Tibial nerve (tissue), 4 donors: Measurements from ENCODE around the gene C2CD5. TPM values are rescaled to one million over a fixed set of nuclear protein-coding genes. Genes with fewer than 3 reads are reported as not detected.

Source experiments
- DNase-seq, 2 donors: peaks; one replicate each; pipeline ENCODE4 v3.0.0-alpha.2; 2019; ENCODE audit warnings: low spot score in 2 of 2
- H3K27ac ChIP-seq, 4 donors: fragments of 200-600 bp; sonication (generic) in 3 of 4; one replicate each; pipeline ENCODE4 v1.5.1; 2017 to 2019; ENCODE audit warnings: mild to moderate bottlenecking in 1 of 4
- H3K27me3 ChIP-seq, 2 donors: fragments of 200-600 bp; sonication (generic) in 1 of 2; one replicate each; pipeline versions ENCODE4 v1.5.1 to v1.6.0; 2017 to 2019
- H3K36me3 ChIP-seq, 3 donors: fragments of 200-600 bp; sonication (generic); one replicate each; pipeline ENCODE4 v1.5.1; 2018 to 2019
- H3K4me1 ChIP-seq, 4 donors: fragments of 200-600 bp; sonication (generic) in 3 of 4; one replicate each; pipeline ENCODE4 v1.5.1; 2017 to 2019
- H3K4me3 ChIP-seq, 4 donors: fragments of 200-600 bp; sonication (generic) in 3 of 4; one replicate each; pipeline ENCODE4 v1.5.1; 2017 to 2019; ENCODE audit warnings: mild to moderate bottlenecking in 1 of 4, moderate library complexity in 1 of 4
- H3K9me3 ChIP-seq, 4 donors: fragments of 200-600 bp; sonication (generic) in 3 of 4; one replicate each; pipeline ENCODE4 v1.5.1; 2017 to 2019
- EP300 ChIP-seq, 2 donors: sonication (generic); formaldehyde crosslinking; IDR thresholded peaks; one replicate each; pipeline ENCODE4 v1.6.1; 2017; ENCODE audit warnings: antibody characterized with exemption in 2 of 2, mild to moderate bottlenecking in 1 of 2
- POLR2A ChIP-seq, 2 donors: fragments of 450-650 bp; IDR thresholded peaks; one replicate each; pipeline ENCODE4 v1.6.1; 2017; ENCODE audit warnings: antibody characterized with exemption in 2 of 2, mild to moderate bottlenecking in 2 of 2, moderate library complexity in 2 of 2
- WGBS, 2 donors: methylation state at CpG; one replicate each; pipeline ENCODE4 v1.1.5; 2018; 5-methylcytosine and 5-hydroxymethylcytosine counted together
- total RNA-seq, 4 donors: library from RNA; depleted of rRNA; stranded (reverse); fragments of >200 nt; gene quantifications; one replicate each; pipeline ENCODE4 v1.1.0, GENCODE V29; 2016
- TF ChIP-seq, protein P1 (sequence below), 5 experiments: fragments of 200-600 bp in 3 of 5; fragments of 450-650 bp in 2 of 5; sonication (generic) in 3 of 5; IDR thresholded peaks; one replicate each; pipeline ENCODE4 v1.5.1; 2016 to 2019; ENCODE audit warnings: antibody characterized with exemption in 5 of 5, mild to moderate bottlenecking in 3 of 5, moderate library complexity in 2 of 5

Gene C2CD5
- total RNA-seq, 4 donors from 2014 or later, result 49.2 to 63.8 (median 52.5) TPM

- Histone ChIP-seq H3K4me1 (no peaks in the 10 kb centered on the region), H3K27me3 (no peaks in the 10 kb centered on the region)
- no peak for TF ChIP-seq POLR2A (IDR thresholded peaks at IDR 0.05)
- TF ChIP-seq, protein P1, sequence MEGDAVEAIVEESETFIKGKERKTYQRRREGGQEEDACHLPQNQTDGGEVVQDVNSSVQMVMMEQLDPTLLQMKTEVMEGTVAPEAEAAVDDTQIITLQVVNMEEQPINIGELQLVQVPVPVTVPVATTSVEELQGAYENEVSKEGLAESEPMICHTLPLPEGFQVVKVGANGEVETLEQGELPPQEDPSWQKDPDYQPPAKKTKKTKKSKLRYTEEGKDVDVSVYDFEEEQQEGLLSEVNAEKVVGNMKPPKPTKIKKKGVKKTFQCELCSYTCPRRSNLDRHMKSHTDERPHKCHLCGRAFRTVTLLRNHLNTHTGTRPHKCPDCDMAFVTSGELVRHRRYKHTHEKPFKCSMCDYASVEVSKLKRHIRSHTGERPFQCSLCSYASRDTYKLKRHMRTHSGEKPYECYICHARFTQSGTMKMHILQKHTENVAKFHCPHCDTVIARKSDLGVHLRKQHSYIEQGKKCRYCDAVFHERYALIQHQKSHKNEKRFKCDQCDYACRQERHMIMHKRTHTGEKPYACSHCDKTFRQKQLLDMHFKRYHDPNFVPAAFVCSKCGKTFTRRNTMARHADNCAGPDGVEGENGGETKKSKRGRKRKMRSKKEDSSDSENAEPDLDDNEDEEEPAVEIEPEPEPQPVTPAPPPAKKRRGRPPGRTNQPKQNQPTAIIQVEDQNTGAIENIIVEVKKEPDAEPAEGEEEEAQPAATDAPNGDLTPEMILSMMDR (IDR thresholded peaks at IDR 0.05), result no peak
- TF ChIP-seq EP300 (IDR thresholded peaks at IDR 0.05), result no peak
Measured at GRCh38 chr12:22576473-22576872, 32.1 kb upstream of the C2CD5 start.

DNA sequence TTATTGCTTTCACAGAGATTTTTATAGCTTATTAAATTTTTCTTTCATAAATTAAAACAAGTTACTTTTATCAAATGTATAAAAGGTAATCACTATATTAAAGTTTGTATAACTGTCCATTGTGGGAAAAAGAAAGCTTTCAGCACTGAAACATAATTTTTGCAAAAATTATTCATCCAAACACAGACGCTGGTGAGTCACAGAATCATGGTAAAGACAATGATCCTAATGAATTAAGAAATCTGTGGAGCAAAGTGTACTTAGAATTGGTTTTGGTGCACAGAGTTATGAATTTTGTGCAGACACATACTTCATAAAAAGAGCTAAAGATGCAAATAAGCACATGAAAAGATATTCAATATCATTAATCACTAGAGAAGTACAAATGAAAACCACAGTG lies 31.7 kb upstream of the C2CD5 start:
- no peak overlapping the region for H3K4me3 ChIP-seq
- H3K4me1 ChIP-seq, result no peaks in the 10 kb centered on the region
- H3K36me3 ChIP-seq, result no peaks in the 10 kb centered on the region
- no peak overlapping the region for H3K27ac ChIP-seq
- no peaks in the 10 kb centered on the region for H3K27me3 ChIP-seq
- TF ChIP-seq, protein P1 (IDR thresholded peaks at IDR 0.05), result no peak
- TF ChIP-seq POLR2A (IDR thresholded peaks at IDR 0.05), result no peak
- TF ChIP-seq EP300 (IDR thresholded peaks at IDR 0.05), result no peak
- no peak for DNase-seq
- H3K9me3 ChIP-seq, result no peaks in the 10 kb centered on the region
- WGBS, 2 donors, result 75 to 83% methylated on average over 1 of the region's 1 CpG

More at GRCh38 chr12:22576473-22576872, 32.1 kb upstream of the C2CD5 start:
- Histone ChIP-seq H3K27ac (no peak overlapping the region), H3K36me3 (no peaks in the 10 kb centered on the region), H3K9me3 (no peaks in the 10 kb centered on the region), H3K4me3 (no peak overlapping the region)
- DNase-seq, result no peak
- WGBS, 2 donors, result 81% methylated on average over 2 of the region's 2 CpGs

DNA sequence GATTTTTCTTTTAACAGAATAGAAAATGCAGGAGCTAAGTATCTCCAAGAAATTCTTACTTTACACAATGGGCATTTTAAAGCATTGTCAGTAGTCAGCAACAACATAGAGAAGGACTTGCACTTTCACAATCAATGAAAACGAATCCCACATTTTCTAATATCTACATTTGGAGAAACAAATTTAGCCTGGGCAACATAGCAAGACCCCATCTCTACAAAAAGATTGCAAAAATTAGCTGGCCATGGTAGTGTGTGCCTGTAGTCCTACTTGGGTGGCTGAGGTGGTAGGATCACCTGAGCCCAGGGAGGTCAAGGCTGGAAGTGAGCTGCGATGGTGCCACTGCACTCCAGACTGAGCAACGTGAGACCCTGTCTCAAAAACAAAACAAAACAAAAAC lies 30.6 kb upstream of the C2CD5 start:
- H3K9me3 ChIP-seq, result peaks cover 0 to 5% (median 0%) of the 10 kb centered on the region in 4 donors
- no peak overlapping the region for H3K4me3 ChIP-seq
- H3K27me3 ChIP-seq, result no peaks in the 10 kb centered on the region
- H3K36me3 ChIP-seq, result no peaks in the 10 kb centered on the region
- DNase-seq, result no peak
- H3K27ac ChIP-seq, result no peak overlapping the region
- 87 to 90% methylated on average over 3 of the region's 3 CpGs for WGBS, 2 donors
- no peaks in the 10 kb centered on the region for H3K4me1 ChIP-seq
- TF ChIP-seq, protein P1 (IDR thresholded peaks at IDR 0.05), result no peak
- no peak for TF ChIP-seq POLR2A (IDR thresholded peaks at IDR 0.05)
- TF ChIP-seq EP300 (IDR thresholded peaks at IDR 0.05), result no peak

GRCh38 chr12:22573181-22573580 lies 28.8 kb upstream of the C2CD5 start:
- Histone ChIP-seq H3K27ac (no peak overlapping the region), H3K9me3 (peaks cover 0 to 21% (median 0%) of the 10 kb centered on the region in 4 donors), H3K4me1 (no peaks in the 10 kb centered on the region), H3K4me3 (no peak overlapping the region), H3K36me3 (no peaks in the 10 kb centered on the region), H3K27me3 (no peaks in the 10 kb centered on the region)
- no peak for TF ChIP-seq EP300 (IDR thresholded peaks at IDR 0.05)
- TF ChIP-seq, protein P1 (IDR thresholded peaks at IDR 0.05), result no peak
- TF ChIP-seq POLR2A (IDR thresholded peaks at IDR 0.05), result no peak
- DNase-seq, result no peak
- 77 to 78% methylated on average over 3 of the region's 3 CpGs for whole genome bisulfite sequencing, 2 donors

DNA sequence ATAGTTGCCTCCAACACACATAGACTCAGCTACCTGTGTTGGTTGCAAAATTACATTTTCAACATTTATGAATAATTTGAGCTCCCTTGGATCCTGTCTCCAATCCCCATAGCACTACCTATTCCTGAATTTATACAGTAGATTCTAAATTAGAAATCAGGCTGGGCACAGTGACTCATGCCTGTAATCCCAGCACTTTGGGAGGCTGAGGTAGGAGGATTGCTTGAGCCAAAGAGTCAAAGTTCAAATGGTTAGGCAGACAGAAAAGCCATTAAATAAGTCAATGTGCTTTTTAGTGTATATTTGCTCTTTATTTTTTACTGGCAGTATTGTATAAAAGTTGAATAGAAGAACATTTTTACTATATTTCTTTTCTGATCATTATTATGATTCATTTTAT lies 24.9 kb upstream of the C2CD5 start:
- Histone ChIP-seq H3K9me3 (peaks cover 0 to 30% (median 0%) of the 10 kb centered on the region in 4 donors), H3K4me3 (no peak overlapping the region), H3K27me3 (no peaks in the 10 kb centered on the region), H3K4me1 (no peaks in the 10 kb centered on the region), H3K36me3 (no peaks in the 10 kb centered on the region), H3K27ac (no peak overlapping the region)
- DNase-seq, result no peak
- no peak for TF ChIP-seq POLR2A (IDR thresholded peaks at IDR 0.05)
- no peak for TF ChIP-seq EP300 (IDR thresholded peaks at IDR 0.05)
- TF ChIP-seq, protein P1 (IDR thresholded peaks at IDR 0.05), result no peak
